Fibroblast of mammary gland (primary cell): ENCODE measurements around the gene SRGAP3.

Experiments used
- DNase-seq: peaks from one replicate; pipeline ENCODE4 v3.0.0-alpha.2; 2010; ENCODE audit warnings: low read depth
- H3K4me3 ChIP-seq: 2 replicates; pipeline ENCODE4 v1.5.1; 2011; ENCODE audit warnings: low read depth, mild to moderate bottlenecking, low read length, moderate library complexity; ENCODE audit not compliant: control insufficient read depth
- TF ChIP-seq, protein P1 (sequence below): conservative IDR thresholded peaks from 2 replicates; pipeline ENCODE4 v1.5.1; 2011; ENCODE audit warnings: low read depth, low read length, inconsistent platforms; ENCODE audit not compliant: control insufficient read depth, insufficient read depth

SRGAP3 gene

DNA sequence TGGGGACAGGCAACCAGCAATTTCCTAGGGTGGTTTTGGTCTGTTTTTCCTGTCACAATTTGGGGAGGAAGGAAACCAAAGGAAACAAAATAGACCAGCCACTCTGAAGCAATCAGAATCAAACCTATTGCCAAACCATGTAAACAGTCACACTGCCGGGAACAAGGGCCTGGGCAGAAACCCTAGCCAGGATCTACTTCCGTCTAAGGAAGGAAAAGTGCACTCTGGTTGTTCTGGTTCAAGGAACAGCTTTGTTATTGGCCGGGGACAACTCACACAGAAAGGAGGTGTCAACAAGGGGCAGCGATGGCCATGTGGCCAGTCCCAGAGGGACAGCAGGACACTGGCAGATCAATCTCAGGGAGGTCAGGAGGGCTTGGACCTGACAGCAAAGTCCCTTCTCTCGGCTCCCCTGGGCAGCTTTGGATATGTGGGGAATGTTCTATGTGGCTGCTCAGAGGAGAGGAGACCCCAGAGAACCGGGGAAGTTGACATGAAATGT is 268.6 kb downstream of the SRGAP3 start:
- TF ChIP-seq, protein P1, sequence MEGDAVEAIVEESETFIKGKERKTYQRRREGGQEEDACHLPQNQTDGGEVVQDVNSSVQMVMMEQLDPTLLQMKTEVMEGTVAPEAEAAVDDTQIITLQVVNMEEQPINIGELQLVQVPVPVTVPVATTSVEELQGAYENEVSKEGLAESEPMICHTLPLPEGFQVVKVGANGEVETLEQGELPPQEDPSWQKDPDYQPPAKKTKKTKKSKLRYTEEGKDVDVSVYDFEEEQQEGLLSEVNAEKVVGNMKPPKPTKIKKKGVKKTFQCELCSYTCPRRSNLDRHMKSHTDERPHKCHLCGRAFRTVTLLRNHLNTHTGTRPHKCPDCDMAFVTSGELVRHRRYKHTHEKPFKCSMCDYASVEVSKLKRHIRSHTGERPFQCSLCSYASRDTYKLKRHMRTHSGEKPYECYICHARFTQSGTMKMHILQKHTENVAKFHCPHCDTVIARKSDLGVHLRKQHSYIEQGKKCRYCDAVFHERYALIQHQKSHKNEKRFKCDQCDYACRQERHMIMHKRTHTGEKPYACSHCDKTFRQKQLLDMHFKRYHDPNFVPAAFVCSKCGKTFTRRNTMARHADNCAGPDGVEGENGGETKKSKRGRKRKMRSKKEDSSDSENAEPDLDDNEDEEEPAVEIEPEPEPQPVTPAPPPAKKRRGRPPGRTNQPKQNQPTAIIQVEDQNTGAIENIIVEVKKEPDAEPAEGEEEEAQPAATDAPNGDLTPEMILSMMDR: no peak
- H3K4me3 ChIP-seq: no peak overlapping the region
- peak; percentile 25 for DNase-seq

DNA sequence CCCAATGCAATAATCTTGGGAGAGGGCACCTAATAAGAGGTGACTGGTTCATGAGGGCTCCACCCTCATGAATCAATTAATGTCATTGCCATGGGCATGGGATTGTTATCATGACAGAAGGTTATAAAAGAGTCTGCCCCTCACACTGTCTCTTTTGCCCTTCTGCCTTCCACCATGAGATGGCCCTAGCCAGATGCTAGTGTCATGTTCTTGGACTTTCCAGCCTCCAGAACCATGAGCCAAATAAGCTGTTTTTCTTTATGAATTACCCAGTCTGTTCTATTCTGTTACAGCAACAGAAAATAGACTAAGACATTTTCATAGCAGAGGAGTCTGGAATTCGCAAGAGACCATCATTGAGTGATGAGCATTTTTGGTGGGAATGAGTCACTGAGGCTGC is 270.2 kb downstream of the SRGAP3 start:
- TF ChIP-seq, protein P1: no peak
- no peak overlapping the region for H3K4me3 ChIP-seq
- peak; percentile 26 for DNase-seq

DNA sequence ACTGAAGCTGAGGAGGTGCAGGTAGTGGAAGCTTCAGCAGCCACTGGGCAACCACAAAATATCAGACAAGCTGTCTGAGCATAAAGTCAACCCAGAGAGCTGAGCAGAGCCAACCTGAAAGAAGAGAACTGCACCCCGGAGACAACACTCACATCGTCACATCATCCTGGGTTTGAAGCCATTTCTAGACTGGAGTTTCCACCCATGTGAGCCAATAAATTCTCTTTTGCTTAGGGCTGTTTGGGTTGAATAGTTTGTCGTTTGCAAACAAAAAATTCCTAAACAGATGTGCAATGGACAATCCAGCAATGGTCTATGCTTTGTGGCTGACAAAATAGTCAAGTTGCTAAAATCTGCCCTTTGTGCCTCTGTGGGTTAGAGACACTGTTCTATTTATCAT is 270.9 kb downstream of the SRGAP3 start:
- no peak for DNase-seq
- H3K4me3 ChIP-seq: no peak overlapping the region
- TF ChIP-seq, protein P1: no peak

DNA sequence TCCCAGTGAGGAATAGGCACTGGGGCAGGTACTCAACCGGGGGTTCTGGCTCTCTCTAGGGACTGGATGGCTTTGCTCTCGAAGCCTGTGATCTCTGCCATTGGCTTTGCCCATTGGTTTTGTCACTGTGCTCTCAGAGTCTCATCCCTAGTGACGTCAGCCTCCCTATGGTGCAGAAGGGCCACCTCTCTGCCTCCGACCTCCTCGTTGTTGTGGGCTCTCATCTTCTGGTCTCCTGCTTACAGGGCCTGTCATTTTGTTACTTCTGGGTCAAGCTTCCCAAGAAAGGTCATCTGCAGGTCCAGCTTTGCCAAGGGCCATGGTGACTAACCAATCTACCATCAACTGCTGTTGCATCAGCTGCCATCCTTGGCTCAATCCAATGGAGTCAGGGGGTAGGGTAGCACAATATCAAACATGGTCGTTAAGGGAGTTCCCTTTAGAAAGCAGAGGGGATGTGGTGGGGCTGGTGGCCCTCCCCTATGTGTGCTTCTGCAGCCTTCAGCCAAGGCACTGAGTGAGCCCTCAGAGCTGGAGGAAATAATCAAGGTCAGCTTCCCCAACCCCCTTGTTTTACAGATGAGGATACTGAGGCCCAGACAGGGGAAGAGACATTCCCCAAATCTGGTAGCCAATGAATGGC is 272.8 kb downstream of the SRGAP3 start:
- H3K4me3 ChIP-seq: no peak overlapping the region
- no peak for DNase-seq

DNA sequence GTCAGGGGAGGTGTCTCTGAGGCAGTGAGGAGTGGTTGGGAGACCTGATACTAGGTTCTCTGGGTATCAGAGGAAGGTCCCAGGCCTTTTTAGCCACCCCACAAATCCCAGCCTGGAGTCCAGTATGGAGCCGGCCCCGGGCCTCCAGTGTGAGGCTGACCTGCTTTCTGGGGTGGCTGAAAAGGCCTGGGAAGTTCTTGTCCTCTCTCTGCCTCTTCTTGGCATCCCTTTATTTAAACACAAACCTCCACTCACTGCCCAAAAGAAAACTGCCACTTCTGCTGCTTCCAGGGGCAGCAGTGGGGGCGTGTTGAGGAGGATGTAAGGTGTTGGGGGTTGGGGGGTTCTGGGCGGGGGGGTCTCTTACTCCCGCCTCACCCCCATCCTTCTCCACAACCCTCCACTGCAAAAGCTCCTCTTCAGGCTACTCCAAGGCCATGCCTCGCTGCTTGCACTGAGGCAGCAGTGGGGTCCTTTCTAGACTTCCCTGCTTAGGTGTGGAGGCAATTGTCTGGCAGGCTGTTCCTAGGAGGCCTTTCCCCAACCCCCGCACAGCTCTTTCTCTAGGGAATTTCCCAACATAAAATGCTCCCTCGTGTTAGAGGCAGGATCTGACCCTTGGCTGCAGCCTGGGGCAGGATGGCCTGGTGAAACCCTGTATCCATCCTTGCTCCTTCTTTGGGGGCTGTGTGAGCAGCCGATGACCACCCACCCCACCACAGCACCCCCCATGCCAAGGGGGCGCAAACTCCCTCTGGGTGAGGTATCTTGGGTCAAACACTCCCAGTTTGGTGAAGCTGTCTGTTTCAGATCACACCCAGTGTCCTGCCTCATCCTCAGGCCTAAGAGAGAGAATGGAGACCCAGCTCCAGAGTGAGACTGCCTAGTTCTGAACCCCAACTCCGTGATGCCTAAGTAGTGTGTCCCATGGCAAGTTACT is 274.1 kb downstream of the SRGAP3 start:
- TF ChIP-seq, protein P1: no peak
- peak; percentile 18 for DNase-seq

More for the DNA sequence above, 272.8 kb downstream of the SRGAP3 start:
- TF ChIP-seq, protein P1: no peak

DNA sequence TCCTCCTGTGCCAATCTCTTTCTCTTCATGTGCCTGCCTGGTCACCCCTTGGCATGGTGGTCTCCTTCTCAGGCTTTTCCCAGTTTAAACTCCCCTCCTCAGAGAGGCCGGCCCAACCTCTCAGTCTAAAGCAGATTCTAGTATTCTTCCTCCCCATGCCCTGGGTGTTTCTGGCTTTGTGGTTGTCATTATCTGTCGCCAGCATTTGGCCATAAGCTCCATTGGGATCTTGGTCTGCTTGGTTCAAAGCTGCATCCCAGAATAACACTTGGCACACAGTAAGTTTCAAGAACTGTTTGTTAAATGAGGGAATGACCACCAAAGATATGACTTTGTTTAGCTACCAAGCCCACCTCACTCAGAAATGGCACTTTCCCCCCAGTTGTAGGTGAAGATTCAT is 275.0 kb downstream of the SRGAP3 start:
- no peak overlapping the region for H3K4me3 ChIP-seq
- TF ChIP-seq, protein P1: no peak
- no peak for DNase-seq

More for the DNA sequence above, 274.1 kb downstream of the SRGAP3 start:
- H3K4me3 ChIP-seq: no peak overlapping the region
